ENCODE measurements around the gene PDIA3.
"Not testable (repeated sequence)": the region's sequence is repeated elsewhere in the genome, so short reads cannot be mapped to it uniquely, and the experiment has no call there.

The PDIA3 gene

GRCh38 chr15:43746245-43746902 lies at the start of gene PDIA3:
TSS of gene PDIA3 (plus strand) at chr15:43746438. CDS start at chr15:43746540, 102 bp downstream.
- peak; percentile 85 to 89 for DNase-seq (ENCODE audit: low read depth in 2 of 2)

GRCh38 chr15:43702174-43702573 lies 44.1 kb upstream of the PDIA3 start:
- no peak for DNase-seq (ENCODE audit: low read depth in 2 of 2)

- DNase-seq (ENCODE audit: low read depth in 2 of 2) = no peak
Observed at GRCh38 chr15:43702701-43703424, 43.4 kb upstream of the PDIA3 start.

DNA sequence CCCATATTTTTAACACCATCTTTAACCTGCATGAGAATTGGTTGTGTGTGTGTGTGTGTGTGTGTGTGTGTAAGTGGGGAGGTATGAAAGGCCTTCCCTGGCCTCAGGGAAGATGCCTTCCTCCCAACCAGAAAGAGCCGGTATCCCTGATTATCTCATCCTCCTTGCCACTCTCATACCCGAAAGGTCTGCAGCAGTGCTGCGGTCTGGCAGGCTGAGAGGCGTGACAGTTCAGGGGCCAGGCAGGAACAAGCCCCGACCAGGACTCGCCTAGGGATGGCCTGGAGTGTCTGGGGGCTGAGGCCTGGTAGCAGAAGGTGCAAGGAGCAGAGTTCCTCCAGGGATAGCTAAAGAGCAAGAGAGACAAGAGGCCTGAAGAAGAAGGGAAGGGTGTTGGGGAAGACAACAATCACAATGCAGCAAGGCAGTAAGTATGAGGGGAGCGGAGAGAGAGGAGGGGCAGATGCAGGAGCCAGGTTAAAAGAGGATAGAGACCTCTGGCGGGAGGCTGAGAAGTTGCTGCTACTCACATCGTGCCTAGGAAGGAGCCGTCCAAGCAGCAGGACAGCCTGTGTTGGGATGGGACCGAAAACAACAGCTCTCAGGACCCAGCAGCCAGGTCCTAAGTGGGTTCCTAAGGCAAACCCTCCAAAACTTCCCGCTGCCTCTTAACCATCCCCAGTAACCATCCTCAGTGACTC lies 35.7 kb upstream of the PDIA3 start:
- not testable (repeated sequence) for DNase-seq (ENCODE audit: low read depth in 2 of 2)

GRCh38 chr15:43723151-43723550 lies 23.1 kb upstream of the PDIA3 start:
- no peak for DNase-seq (ENCODE audit: low read depth in 2 of 2)

DNA sequence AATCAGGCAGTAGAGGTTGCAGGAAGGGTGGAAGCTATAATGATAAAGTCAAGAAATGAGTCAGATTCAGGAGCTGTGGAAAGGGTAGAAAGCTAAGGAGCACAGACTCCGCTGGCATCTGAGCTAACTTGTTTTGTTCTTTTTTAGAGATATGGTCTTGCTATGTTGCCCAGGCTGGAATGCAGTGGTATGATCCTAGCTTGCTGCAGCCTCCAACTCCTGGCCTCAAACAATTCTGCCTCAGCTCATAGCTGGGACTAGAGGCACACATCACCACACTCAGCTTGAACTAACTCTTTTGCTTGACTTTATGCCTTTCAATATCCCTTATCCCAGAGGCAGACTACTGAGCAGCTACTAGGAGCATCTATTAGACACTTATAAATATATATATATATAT lies 19.9 kb upstream of the PDIA3 start:
- DNase-seq (ENCODE audit: low read depth in 2 of 2) = not testable (repeated sequence)

DNA sequence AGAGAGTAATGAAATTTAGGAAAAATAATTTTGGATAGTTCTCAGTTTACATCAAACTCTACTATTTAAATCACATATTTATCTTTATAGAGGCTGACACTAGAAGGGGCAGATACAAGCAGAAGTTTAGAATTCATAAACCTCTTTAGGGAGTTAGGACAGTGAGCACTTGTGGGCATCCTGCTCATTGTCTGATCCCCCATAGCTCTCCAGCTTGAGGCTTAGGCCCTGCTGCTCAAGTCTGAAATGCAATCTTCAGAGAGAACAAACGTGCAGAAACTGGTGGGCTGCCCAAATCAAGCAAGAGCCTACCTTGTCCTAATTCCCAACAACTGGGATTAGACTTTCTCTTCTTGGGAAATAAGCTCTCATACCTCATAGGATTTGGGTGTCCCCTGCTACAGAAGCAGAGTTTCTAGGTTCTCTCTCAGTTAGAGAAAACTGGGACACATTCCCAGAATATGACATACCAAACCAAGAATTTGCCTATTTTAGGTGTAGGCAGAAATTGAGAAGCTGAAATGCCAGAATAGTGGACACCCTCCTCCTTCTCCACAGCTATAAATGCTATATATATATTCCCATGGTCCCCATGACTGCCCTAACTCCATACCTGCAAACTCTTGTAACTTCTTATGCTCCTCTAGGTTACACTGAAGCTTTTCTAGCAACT lies 18.0 kb upstream of the PDIA3 start:
- DNase-seq (ENCODE audit: low read depth in 2 of 2) = not testable (repeated sequence)

DNA sequence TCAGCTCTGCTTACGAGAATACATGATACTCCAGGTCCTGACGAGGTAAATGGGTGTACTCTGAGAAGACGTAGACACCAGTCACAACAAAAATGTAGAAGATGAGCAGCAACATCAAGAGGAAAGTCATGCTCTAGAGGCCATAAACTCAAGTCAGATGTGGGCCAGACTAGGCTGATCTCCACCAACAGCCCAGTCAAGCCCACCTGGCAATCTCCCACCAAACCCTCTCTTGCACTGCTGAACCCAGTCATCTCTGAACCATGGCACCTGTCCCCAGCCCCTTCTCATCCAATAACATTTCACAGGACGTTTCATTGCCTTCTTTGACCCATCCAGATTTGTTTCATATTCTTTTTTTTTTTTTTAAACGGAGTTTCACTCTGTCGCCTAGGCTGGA lies 10.8 kb upstream of the PDIA3 start:
- DNase-seq (ENCODE audit: low read depth in 2 of 2) = no peak

GRCh38 chr15:43746903-43747309 lies 668 bp downstream of the PDIA3 start:
- not testable (repeated sequence) for DNase-seq (ENCODE audit: low read depth in 2 of 2)

DNA sequence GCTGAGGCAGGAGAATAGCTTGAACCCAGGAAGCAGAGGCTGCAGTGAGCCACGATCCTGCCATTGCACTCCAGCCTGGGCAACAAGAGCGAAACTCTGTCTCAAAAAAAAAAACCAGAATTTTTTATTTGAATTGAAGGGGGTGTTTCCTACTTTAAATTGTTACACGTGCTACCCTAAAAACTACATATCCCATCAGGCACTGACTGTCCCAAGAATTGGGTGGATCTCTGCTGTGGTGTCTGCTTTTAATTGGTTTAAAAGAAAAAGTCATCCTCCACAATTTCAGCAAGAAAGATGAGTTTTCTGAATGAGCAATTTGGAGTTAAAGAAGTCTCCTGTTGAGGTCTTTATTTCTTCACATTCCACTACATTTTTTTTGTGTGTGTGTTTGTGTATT lies 2.1 kb downstream of the PDIA3 start:
- no peak for DNase-seq (ENCODE audit: low read depth in 2 of 2)

- DNase-seq (ENCODE audit: low read depth in 2 of 2) = peak in 1 of 2 donors; percentile 29
Observed at GRCh38 chr15:43749690-43750345, 3.6 kb downstream of the PDIA3 start.

DNA sequence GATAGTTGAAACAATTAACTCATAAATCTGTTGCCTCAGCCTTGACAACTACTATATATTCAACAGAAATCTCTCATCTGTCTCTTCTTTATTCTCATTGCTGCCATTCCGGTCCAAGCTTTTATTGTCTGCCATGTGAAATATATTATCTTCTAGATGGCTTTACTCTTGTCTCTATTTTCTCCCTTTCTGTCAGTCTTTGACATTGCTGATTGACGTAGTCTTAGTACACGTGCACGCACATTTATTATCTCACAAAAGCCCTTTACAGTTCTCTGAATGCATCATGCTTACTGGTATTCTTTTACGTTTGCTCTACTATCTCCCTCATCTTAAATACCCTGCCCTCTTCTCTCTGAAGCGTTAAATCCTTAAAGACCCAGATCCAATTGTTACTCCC lies 5.6 kb downstream of the PDIA3 start:
- DNase-seq (ENCODE audit: low read depth in 2 of 2) = no peak

DNA sequence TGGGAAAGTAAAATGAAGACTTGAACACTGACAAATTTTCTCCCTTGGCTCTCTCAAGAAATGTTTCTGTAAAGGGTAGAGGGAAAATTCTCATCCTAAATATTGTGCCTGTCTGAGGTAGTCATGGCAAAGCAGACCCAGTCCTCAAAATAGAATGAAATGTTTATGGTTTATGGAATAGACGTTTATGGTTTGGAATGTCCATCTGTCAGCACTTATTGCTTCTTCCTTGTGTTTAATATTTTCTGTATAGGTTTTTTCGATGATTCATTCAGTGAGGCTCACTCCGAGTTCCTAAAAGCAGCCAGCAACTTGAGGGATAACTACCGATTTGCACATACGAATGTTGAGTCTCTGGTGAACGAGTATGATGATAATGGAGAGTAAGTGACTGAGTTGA lies 16.6 kb downstream of the PDIA3 start:
- DNase-seq (ENCODE audit: low read depth in 2 of 2) = no peak

GRCh38 chr15:43763819-43764446 lies 17.7 kb downstream of the PDIA3 start:
- DNase-seq (ENCODE audit: low read depth in 2 of 2) = no peak

DNA sequence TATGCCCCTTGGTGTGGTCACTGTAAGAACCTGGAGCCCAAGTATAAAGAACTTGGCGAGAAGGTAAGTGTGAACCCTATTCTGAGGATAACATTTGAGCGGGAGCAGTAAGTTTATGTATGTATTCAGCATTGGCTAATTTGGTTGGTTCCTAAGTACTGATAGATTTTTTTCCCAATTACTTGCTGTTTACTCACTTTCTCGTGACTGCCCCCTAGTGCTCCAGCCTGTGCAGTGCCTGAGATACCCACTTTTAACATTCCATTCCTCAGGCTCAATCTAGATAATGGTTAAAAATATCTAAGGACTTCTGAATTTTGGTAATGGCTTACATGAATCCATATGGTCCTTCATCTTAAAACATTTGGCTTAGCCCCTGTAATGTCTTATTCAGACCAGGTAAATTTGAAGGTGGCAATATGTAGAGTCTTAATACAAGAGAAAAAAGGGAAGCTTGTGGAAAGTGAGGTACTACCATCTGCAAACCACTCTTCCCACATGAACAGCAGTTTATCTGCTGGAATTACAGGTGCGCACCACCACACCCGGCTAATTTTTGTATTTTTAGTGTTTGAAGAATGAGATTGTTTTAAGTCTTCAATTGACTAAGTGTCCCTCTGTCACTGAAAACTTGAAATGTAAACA lies 23.5 kb downstream of the PDIA3 start:
- DNase-seq (ENCODE audit: low read depth in 2 of 2) = peak; percentile 46 to 54

- no peak for DNase-seq (ENCODE audit: low read depth in 2 of 2)
Observed at GRCh38 chr15:43771816-43772215, 25.6 kb downstream of the PDIA3 start.

GRCh38 chr15:43772624-43773023 lies 26.4 kb downstream of the PDIA3 start:
- DNase-seq (ENCODE audit: low read depth in 2 of 2) = no peak

DNA sequence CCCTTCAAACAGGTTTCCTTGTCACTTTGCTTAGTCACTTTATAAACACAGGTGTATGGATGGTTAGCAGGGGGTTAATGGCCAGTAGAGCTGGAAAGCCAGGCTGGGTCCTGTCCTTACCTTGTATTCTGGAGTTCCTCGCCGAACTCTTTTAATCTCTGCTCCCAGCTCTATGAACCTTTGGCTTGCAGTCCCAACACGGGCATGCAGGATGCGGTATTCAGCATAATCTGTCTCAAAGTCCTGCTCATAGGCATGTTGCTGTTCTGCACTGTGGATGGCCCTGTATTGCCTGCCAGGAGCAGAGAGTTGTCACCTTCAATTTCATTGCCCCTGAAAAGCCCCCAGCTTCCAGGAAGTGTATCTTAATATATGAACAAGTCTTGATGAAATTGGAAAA lies 27.8 kb downstream of the PDIA3 start:
- DNase-seq (ENCODE audit: low read depth in 2 of 2) = no peak

- no peak for DNase-seq (ENCODE audit: low read depth in 2 of 2)
Observed at GRCh38 chr15:43775411-43775965, 29.2 kb downstream of the PDIA3 start.

GRCh38 chr15:43776101-43776717 lies 30.0 kb downstream of the PDIA3 start:
- DNase-seq (ENCODE audit: low read depth in 2 of 2) = no peak

All from stimulated activated CD4-positive, alpha-beta T cell treated with anti-CD3 and anti-CD28 coated beads, Interleukin-4, amount 100 ng/mL, for 48 hours (primary cell).